ENCODE data around the gene CELF1.

CELF1 gene

DNA sequence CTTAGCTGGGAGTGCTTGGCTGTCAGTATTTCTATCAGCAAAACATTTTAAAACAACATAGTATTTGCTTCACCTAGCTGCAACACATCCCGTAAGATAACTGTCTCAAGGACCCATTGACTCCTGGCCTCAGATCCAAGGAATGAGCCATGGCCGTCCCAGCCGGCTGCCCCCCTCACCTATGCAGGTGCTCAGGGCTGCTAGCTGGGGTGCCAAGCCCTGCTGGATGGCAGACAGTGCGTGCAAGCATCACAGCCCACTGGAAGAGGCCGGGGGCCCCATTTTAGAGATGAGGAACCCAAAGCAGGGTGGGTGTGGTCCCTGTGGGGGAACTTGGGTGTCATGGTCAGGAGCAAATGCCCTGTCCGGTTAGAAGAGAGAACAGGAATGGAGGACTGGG is 135.2 kb downstream of the CELF1 start:
- no peak for DNase-seq (ENCODE audit: low read depth)

DNA sequence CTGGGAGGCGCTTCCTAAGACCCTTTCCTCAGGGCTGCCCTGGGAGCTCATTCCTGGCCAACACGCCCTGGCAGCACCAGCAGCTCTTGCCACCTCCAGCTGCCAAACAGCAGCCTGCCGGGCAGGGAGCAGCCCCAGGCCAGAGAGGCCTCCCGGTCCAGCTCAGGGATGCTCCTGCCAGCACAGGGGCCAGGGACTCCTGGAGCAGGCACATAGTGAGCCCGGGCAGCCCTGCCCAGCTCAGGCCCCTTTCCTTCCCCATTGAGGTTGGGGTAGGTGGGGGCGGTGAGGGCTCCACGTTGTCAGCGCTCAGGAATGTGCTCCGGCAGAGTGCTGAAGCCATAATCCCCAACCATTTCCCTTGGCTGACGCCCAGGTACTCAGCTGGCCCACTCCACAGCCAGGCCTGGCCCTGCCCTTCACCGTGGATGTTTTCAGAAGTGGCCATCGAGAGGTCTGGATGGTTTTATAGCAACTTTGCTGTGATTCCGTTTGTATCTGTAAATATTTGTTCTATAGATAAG is 136.9 kb downstream of the CELF1 start:
- DNase-seq (ENCODE audit: low read depth), result no peak

Data from T-helper 22 cell (primary cell).